HG03139 (cell line): ENCODE results near the gene RPTOR.
"Not testable (repeated sequence)": the region's sequence is repeated elsewhere in the genome, so short reads cannot be mapped to it uniquely, and the experiment has no call there.

Experiments
- ATAC-seq: cut with Tn5 transposase; IDR thresholded peaks from one replicate; pipeline ENCODE4 v1.9.1; 2021; ENCODE audit not compliant: unreplicated experiment

Gene RPTOR

DNA sequence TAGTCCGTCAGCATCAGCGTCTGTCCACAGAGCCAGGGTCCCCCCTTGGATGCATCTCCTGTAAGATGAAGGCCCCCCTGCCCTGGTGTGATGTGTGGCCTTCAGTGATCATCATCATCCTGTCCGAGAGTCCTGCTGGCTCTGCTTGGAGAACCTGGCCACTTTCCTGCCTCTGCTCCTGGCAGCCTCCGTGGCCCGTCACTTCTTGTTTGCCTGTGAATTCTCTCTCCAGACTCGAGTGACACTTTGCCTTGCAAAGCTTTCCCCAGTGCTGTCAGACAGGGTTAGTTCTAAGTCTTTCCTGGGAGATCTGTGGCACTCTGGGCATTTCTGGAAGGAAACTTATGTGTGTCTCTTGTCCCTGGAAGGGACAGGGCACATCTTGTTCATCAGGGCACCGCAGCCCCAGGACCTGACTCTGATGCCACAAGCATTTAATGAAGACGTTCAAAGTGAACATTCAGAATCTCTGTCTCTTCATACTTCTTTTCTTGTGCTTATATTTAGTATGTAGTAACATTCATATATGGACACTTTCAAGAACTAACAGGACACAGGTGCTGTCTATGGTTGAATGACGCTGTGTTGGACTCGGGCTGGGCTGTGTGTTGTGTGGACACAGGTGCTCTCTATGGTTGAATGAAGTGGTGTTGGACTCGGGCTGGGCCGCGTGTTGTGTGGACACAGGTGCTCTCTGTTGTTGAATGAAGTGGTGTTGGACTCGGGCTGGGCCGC is 68.5 kb downstream of the RPTOR start:
- ATAC-seq, result no peak

DNA sequence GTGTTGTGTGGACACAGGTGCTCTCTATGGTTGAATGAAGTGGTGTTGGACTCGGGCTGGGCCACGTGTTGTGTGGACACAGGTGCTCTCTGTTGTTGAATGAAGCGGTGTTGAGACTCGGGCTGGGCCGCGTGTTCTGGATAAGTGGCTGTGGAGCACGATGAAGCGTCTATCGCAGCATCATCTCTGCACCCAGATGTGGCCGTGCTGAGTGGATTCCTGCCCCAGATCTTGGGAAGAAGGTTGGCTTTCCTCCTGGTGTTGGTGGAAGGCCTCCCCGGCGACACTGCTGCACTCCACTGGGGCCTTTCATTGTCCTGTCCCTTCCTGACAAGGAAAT is 69.1 kb downstream of the RPTOR start:
- ATAC-seq, result no peak

DNA sequence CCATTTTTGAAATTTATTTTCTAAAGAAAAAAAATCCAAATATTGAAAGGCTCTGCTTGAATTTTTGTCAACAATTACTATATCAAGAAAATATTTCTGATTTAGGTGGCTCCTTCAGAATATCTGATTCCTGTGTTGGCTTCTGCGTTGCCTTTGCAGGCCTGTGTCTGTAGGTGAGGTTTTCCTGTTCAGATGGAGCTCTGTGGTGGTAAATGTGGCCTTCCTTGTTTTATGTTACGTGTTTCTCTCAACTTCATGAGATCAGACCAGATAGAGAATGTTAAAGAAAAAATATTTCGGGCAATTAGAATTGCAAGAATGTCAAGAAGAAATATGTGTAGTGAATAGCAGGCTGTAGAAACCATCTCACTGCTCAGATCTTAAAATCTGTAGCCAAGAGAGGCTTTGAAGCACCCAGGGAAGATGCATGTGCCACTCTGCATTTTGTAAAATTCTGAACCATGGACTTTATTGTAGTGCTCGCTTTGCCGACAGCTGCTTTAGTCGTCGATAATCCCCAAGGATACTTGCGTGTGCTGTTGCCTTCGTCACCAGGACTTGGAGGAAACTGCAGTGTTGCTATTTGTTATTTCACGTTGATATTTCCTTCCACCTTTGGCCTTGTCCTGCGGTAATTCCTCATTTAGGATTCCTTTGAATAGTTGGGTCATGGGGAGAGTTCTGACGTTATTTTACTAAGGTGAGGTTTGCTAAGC is 69.9 kb downstream of the RPTOR start:
- ATAC-seq, result no peak

DNA sequence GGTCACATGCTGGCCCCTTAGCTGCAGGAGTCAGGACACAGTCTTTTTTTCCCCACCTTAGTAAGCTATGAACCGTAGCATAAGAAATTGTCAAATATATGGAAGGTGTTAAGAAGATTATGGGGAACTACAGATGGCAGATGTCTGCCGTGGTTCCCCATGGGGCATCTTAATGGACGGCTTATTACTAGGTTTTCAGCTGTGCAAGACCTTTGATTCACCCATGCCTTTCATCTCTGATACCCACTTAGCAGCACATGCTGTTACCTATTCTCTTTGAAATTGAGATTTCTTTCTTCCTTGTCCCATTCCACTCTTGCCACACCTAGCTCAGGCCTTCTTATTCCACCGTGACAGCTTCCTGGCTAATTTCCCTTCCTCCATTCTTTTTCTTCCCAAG is 70.7 kb downstream of the RPTOR start:
- ATAC-seq, result no peak

DNA sequence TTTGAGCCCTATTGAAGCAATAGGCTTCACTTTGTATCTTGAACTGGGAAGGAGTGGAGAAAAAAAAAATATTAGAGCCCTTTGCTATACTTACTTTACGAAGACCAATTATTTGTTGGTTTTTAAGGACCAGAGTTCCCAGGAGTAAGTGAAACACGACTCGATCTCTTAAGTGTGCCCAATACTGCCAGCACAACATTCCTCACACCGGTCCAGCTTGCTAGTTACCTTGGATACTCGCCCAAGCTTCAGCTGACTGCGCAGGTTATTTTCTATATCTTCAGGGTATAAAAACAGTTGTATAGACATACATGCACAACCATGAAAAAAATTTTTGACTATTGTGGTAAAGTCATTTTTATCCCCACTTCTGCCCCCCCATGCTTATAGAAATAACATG is 72.1 kb downstream of the RPTOR start:
- ATAC-seq, result no peak

DNA sequence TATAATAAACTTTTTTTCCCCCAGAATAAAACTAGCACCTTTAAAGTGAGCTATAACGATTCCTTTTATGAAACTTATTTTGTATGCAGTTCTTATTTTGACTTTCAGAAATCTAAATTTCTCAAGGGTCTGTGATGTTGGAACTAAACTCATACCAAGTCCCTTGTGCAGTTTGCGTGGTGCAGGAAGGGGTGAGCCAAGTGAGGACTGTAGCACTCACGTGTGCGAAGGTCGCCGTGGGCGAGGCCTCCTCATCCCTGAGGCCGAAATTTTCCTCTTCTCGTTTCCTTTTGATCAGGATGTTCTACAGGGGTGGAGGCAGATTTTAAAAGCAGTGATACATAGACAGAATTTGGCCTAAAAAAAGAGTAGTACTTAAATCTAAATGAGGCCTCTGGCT is 73.7 kb downstream of the RPTOR start:
- ATAC-seq, result no peak

DNA sequence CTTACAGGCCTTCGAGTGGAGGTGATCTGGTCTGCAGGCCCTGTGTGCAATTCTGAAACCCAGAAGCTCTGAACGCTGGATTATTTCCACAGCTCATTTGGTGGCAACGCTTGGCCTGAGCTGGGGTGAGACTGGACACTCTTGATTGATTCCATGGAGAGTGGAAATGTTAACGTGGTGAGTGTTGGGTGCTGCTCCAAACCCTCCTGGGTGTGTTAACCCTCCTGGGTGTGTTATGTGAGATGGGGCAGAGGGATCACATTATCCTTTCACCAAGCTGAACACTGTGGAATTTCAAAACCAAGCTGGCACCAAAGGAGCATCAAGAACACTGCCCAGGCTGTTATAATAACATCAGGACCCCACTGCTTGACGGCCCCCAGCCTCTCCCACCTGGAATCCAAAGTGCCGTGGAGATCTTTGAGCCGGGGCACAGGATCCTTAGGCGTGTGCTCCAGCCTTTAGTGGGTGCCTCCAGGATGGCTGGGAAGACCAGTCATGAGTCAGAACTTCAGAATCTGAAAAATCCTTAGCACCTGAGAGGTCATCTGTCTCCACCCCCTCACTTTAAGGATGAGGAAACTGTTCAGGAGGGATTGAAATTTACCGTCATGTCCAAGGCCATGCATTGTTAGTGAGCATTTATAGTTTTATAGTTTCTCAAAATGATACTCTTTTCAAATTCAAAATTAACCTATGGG is 75.0 kb downstream of the RPTOR start:
- ATAC-seq, result no peak

DNA sequence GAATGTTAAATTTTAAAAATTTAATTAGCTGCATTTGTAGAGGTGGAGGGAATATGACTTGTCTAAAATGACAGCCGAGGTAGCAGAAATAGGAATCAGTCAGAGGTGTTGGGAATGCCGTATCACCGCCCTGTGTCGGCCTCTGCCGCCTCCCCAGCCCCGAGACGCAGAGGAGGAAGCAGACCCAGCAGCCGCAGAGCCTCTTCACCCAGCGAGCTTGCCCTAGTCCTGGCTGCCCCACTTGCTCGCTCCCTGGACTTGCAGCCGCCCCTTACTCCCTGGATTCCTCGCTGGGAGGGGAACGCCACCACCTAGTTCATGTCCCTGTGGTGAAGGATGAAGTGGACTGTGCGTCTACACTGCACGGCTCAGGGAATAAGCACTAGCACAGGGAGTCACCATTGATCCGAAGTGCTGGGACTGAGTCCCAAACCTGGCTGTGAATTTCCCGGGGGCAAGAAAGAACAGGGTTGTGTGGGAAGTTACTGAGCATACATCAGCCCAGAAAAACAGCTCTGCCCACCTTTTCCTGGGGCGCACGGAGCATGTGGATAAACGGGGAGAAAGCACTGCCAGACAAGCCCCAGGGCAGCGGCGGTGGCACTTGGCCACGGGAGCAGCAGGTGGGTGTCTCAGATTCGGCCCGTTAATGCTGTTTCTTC is 76.8 kb downstream of the RPTOR start:
- ATAC-seq, result no peak

DNA sequence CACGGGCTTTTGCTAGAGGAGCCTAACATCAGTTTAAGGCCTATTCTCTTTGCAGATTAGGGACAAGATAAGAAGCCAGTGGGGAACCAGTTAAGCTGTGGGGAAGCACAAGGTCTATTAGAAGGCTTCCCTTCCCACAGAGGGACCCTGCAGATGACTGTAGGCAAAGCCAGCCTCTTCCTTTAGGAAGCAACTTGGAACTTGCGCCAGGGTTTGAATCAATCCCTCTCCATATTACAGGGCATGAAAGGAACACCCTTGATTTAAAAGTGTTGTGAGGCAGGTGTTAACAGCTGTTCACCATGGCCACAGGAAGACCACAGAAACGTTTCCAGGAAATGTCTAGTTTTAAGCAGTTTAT is 77.3 kb downstream of the RPTOR start:
- no peak for ATAC-seq

DNA sequence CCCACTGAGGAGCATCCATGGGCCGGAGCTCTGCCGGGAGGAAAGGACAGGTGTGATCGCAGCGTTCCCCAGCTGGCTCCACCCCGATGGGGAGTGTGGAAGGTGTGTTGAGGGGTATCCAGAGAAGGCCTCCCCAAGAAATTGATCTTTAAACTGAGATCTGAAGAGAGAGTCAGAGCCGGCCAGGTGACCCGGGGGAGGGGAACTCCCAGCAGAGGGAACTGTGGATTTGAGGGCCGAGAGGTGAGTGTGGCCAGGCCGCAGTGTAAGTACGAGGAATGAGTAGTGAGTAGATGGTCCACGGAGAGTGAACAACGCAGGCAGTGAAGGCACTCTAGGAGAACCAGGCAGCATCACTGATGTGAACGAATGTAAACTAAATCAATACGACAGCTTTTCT is 80.2 kb downstream of the RPTOR start:
- no peak for ATAC-seq

DNA sequence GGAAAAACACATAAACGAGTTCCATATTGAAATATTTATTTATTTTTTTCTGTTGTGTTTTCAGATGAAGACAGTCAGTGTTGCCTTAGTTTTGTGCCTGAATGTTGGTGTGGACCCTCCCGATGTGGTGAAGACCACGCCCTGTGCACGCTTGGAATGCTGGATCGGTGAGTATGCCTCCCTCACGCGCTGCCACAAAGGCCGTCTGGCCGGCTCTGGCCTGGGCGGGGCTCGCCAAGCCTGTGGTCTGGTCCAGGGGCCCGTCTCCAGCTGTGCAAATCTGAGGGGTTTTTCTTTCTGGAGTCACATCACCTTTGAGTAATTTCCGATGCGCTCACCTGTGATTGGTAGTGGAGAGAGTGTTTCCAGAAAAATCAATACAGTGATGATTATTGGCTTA is 81.0 kb downstream of the RPTOR start:
- ATAC-seq, result no peak

DNA sequence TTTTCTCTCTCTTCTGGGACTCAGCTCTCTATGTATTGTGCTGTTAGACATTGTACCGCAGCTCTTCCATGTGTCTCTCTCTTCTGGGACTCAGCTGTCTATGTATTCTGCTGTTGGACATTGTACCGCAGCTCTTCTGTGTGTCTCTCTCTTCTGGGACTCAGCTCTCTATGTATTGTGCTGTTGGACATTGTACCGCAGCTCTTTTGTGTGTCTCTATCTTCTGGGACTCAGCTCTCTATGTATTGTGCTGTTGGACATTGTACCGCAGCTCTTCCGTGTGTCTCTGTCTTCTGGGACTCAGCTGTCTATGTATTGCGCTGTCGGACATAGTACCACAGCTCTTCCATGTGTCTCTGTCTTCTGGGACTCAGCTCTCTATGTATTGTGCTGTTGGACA is 84.2 kb downstream of the RPTOR start:
- not testable (repeated sequence) for ATAC-seq

DNA sequence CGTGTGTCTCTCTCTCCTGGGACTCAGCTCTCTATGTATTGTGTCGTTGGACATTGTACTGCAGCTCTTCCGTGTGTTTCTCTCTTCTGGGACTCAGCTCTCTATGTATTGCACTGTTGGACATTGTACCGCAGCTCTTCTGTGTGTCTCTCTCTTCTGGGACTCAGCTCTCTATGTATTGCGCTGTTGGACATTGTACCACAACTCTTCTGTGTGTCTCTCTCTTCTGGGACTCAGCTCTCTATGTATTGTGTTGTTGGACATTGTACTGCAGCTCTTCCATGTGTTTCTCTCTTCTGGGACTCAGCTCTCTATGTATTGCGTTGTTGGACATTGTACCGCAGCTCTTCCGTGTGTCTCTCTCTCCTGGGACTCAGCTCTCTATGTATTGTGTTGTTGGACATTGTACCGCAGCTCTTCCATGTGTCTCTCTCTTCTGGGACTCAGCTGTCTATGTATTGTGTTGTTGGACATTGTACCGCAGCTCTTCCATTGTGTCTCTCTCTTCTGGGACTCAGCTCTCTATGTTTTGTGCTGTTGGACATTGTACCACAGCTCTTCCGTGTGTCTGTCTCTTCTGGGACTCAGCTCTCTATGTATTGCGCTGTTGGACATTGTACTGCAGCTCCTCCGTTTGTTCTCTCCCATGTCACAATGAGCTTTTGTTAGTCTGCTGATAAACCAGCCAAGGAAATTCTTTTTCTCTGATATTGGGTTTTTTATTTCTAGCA is 84.8 kb downstream of the RPTOR start:
- no peak for ATAC-seq

DNA sequence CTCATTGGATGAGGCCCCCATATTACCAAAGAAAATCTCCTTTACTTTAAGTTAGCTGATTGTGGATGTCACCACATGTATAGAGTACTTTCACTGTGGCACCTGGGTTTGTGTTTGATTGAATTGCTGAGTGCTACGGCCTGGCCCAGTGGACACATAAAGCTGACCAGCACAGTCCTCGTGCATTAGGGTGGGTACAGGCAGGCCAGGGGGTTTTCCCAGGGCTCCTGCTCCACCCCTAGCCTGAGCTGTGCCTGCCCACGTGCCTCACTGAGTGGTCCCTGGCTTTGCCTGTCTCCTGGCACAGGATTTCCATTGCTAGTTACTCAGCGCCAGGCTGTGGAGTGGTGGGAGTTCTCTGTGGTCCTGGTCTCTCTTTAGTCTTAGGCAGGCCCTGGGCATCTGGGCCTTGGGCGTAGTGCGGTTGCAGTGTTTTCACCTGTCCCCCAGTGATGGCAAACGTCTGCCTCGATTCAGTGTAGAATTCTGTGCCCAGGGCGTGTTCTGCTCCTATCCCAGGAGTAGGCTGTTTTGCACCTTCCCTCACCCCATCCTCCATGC is 86.0 kb downstream of the RPTOR start:
- ATAC-seq, result no peak

DNA sequence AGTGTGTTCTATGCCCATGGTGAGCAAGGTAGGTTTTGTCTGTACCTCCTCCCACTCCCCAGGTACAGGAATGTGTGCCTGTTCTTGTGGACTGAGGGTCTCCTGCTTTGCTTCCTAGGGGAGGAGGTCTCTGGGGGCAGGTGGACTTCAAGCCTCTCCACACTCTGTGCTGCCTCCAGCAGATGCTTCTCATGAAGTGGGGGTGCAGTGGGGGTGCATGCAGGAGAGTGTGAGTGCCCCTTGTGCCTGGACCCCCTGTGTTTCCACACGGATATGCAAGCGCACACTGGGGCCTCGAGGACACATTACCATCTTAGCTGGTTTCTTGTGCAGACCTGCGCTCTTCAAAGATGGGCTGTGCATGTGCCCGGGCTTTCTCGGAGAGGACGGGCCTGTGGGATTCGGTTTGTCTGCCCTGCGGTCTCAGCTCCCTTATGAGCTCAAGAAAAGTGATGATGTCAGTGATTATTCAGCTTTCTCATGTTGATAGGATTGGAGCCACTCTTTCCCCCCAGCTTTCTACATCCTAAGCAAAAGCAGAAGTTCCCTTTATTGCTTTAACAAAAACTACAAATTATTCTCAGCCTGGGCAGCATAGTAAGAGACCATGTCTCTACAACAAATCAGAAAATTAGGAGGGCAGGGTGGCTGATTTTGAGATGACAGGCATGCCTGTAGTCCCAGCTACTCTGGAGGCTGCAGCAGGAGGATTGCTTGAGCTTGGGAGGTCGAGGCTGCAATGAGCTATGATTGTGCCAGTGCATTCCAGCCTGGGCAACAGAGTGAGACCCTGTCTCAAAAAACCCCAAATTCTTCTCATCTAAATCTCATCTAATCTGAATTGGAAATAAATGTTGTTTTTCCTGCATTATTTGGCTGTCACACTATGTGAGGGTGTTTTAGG is 86.8 kb downstream of the RPTOR start:
- ATAC-seq, result no peak

DNA sequence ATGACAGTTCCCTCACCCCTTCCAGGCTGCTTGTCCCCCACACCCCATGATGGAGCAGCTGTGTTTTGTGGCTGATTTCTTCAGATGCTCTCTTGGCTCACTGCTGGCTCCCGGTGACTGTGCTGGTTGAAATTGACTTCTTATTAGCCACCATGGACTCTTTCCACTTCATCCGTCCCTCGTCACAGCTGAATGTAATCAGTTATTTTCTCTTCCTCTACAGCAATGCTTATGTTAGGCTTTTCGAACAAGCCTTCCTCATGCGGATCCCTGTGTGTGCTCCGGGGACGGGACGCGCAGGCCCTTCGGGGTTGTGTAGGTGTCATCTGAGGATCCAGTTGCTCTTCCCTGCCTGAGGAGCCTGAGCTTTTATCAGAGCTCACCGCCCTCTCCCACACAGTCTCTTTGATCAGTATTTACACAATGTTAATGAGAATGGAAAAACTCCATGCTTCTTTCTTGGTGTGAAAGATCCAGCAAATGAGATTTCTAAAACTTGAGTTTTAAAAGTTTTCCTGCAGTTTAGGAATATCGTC is 87.5 kb downstream of the RPTOR start:
- no peak for ATAC-seq

DNA sequence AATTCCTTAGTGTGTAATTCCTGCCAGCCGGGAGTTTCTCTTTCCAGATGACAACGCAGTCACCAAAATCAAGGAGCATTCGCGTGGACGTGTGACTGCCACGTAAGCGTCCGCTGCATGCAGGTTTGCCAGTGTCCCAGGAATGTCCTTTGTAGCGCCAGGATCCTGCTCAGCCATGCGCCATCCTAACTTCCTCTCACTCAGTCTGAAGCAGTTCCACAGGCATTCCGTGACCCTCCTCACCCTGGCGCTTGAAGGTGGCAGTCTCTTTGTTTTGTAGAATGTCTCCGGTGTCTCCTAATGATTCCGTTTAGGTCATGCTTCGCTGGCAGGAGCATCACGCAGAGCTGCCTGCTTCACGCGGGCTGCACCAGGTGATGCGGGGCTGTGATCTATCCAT is 88.6 kb downstream of the RPTOR start:
- no peak for ATAC-seq

DNA sequence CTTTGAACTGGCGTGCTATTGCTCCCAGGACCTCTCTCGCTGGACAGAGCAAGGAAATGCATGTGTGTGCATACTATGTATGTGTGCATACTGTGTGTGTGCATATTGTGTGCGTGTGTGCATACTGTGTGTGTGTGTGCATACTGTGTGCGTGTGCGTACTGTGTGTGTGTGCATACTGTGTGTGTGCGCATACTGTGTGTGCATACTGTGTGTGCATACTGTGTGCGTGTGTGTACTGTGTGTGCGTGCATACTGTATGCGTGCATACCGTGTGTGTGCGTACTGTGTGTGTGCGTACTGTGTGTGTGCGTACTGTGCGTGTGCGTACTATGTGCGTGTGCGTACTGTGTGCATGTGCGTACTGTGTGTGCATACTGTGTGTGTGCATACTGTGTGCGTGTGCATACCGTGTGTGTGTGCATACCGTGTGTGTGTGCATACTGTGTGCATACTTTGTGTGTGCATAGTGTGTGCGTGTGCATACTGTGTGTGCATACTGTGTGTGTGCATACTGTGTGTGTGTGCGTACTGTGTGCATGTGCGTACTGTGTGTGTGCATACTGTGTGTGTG is 89.4 kb downstream of the RPTOR start:
- no peak for ATAC-seq

DNA sequence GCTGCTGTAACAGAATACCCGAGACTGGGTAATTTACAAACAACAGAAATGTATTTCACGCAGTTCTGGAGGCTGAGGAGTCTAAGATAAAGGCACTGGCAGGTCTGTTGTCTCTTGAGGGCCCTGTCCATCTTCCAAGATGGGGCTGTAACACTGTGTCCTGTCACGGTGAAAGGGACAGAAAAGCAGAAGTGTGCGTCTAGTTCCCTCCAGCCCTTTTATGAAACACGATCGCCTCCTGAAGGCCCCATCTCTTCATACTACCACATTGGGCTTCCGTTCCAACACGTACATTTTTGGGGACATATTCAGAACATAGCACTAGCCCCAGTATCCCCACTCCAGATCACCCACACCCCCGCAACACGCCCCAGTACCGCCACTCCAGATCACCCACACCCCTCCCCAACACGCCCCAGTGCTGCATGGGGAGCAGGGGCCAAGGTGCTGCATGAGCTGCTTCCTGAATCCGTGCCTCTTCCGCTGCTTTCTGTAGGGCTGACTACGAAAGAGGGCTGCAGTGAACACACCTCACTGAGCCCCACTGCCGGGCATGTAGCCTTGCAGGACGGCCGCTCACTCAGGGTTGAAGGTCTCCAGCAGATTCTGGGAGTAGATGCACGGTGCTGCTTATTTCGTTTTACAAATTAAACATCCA is 91.9 kb downstream of the RPTOR start:
- no peak for ATAC-seq
